ENCODE results near the gene MAP2K6. TPM values are rescaled to one million over a fixed set of nuclear protein-coding genes. Genes with fewer than 3 reads are reported as not detected.

Gene MAP2K6
- total and polyA plus RNA-seq, 9 donors: 12.6 to 22.8 (median 16.8) TPM

- Histone ChIP-seq H3K27me3 (ENCODE audit: control insufficient read depth, insufficient read depth, low read length) (no peaks in the 10 kb centered on the region), H3K4me3 (ENCODE audit: low read length) (no peak overlapping the region), H3K9me3 (replicated peaks; ENCODE audit: control insufficient read depth, low read depth, low read length) (no peaks in the 10 kb centered on the region), H3K27ac (ENCODE audit: low read length) (no peak overlapping the region), H3K36me3 (ENCODE audit: control insufficient read depth, insufficient read depth, low read length) (peaks cover 10% of the 10 kb centered on the region), H3K4me1 (ENCODE audit: control insufficient read depth, insufficient read depth, low read length) (no peaks in the 10 kb centered on the region)
- WGBS (ENCODE audit: insufficient coverage): no CpG with 5 or more reads among the region's 4 CpGs
- no peak for DNase-seq
Measured at GRCh38 chr17:69539781-69540319, 125.4 kb downstream of the MAP2K6 start.

- Histone ChIP-seq H3K9me3 (replicated peaks; ENCODE audit: control insufficient read depth, low read depth, low read length) (no peaks in the 10 kb centered on the region), H3K4me1 (ENCODE audit: control insufficient read depth, insufficient read depth, low read length) (no peaks in the 10 kb centered on the region), H3K27ac (ENCODE audit: low read length) (no peak overlapping the region), H3K4me3 (ENCODE audit: low read length) (no peak overlapping the region), H3K27me3 (ENCODE audit: control insufficient read depth, insufficient read depth, low read length) (no peaks in the 10 kb centered on the region), H3K36me3 (ENCODE audit: control insufficient read depth, insufficient read depth, low read length) (peaks cover 10% of the 10 kb centered on the region)
- WGBS (ENCODE audit: insufficient coverage): 50% methylated on average over 1 of the region's 2 CpGs
- DNase-seq: no peak
Measured at GRCh38 chr17:69540356-69540755, 125.9 kb downstream of the MAP2K6 start.

- H3K36me3 ChIP-seq (ENCODE audit: control insufficient read depth, insufficient read depth, low read length): no peaks in the 10 kb centered on the region
- WGBS (ENCODE audit: insufficient coverage): no CpG with 5 or more reads among the region's 3 CpGs
- no peaks in the 10 kb centered on the region for H3K27me3 ChIP-seq (ENCODE audit: control insufficient read depth, insufficient read depth, low read length)
- H3K4me3 ChIP-seq (ENCODE audit: low read length): no peak overlapping the region
- H3K9me3 ChIP-seq (replicated peaks; ENCODE audit: control insufficient read depth, low read depth, low read length): no peaks in the 10 kb centered on the region
- DNase-seq: no peak
- no peaks in the 10 kb centered on the region for H3K4me1 ChIP-seq (ENCODE audit: control insufficient read depth, insufficient read depth, low read length)
- H3K27ac ChIP-seq (ENCODE audit: low read length): no peak overlapping the region
Measured at GRCh38 chr17:69547230-69547629, 132.7 kb downstream of the MAP2K6 start.

GRCh38 chr17:69547947-69548346, 133.4 kb downstream of the MAP2K6 start:
- H3K9me3 ChIP-seq (replicated peaks; ENCODE audit: control insufficient read depth, low read depth, low read length): no peaks in the 10 kb centered on the region
- no peaks in the 10 kb centered on the region for H3K4me1 ChIP-seq (ENCODE audit: control insufficient read depth, insufficient read depth, low read length)
- H3K27me3 ChIP-seq (ENCODE audit: control insufficient read depth, insufficient read depth, low read length): no peaks in the 10 kb centered on the region
- no peak for DNase-seq
- no peak overlapping the region for H3K4me3 ChIP-seq (ENCODE audit: low read length)
- H3K27ac ChIP-seq (ENCODE audit: low read length): no peak overlapping the region
- no peaks in the 10 kb centered on the region for H3K36me3 ChIP-seq (ENCODE audit: control insufficient read depth, insufficient read depth, low read length)
- WGBS (ENCODE audit: insufficient coverage): no CpG with 5 or more reads among the region's 3 CpGs

- Histone ChIP-seq H3K4me1 (ENCODE audit: control insufficient read depth, insufficient read depth, low read length) (no peaks in the 10 kb centered on the region), H3K27ac (ENCODE audit: low read length) (no peak overlapping the region), H3K36me3 (ENCODE audit: control insufficient read depth, insufficient read depth, low read length) (no peaks in the 10 kb centered on the region), H3K27me3 (ENCODE audit: control insufficient read depth, insufficient read depth, low read length) (no peaks in the 10 kb centered on the region), H3K9me3 (replicated peaks; ENCODE audit: control insufficient read depth, low read depth, low read length) (no peaks in the 10 kb centered on the region), H3K4me3 (ENCODE audit: low read length) (no peak overlapping the region)
- 83% methylated on average over 1 of the region's 1 CpG for WGBS (ENCODE audit: insufficient coverage)
- DNase-seq: no peak
Measured at GRCh38 chr17:69551212-69552010, 136.9 kb downstream of the MAP2K6 start.

- WGBS (ENCODE audit: insufficient coverage): no CpG with 5 or more reads among the region's 5 CpGs
- H3K27ac ChIP-seq (ENCODE audit: low read length): no peak overlapping the region
- H3K4me3 ChIP-seq (ENCODE audit: low read length): no peak overlapping the region
- no peaks in the 10 kb centered on the region for H3K9me3 ChIP-seq (replicated peaks; ENCODE audit: control insufficient read depth, low read depth, low read length)
- no peak for DNase-seq
- no peaks in the 10 kb centered on the region for H3K36me3 ChIP-seq (ENCODE audit: control insufficient read depth, insufficient read depth, low read length)
- no peaks in the 10 kb centered on the region for H3K27me3 ChIP-seq (ENCODE audit: control insufficient read depth, insufficient read depth, low read length)
- H3K4me1 ChIP-seq (ENCODE audit: control insufficient read depth, insufficient read depth, low read length): no peaks in the 10 kb centered on the region
Measured at GRCh38 chr17:69552986-69553667, 138.6 kb downstream of the MAP2K6 start.

GRCh38 chr17:69555056-69555455, 140.6 kb downstream of the MAP2K6 start:
- H3K27ac ChIP-seq (ENCODE audit: low read length): no peak overlapping the region
- H3K27me3 ChIP-seq (ENCODE audit: control insufficient read depth, insufficient read depth, low read length): no peaks in the 10 kb centered on the region
- WGBS (ENCODE audit: insufficient coverage): 60% methylated on average over 1 of the region's 2 CpGs
- no peaks in the 10 kb centered on the region for H3K4me1 ChIP-seq (ENCODE audit: control insufficient read depth, insufficient read depth, low read length)
- H3K4me3 ChIP-seq (ENCODE audit: low read length): no peak overlapping the region
- no peaks in the 10 kb centered on the region for H3K9me3 ChIP-seq (replicated peaks; ENCODE audit: control insufficient read depth, low read depth, low read length)
- H3K36me3 ChIP-seq (ENCODE audit: control insufficient read depth, insufficient read depth, low read length): no peaks in the 10 kb centered on the region
- DNase-seq: no peak

GRCh38 chr17:69557339-69557738, 142.8 kb downstream of the MAP2K6 start:
- no peak for DNase-seq
- no peaks in the 10 kb centered on the region for H3K27me3 ChIP-seq (ENCODE audit: control insufficient read depth, insufficient read depth, low read length)
- H3K4me3 ChIP-seq (ENCODE audit: low read length): no peak overlapping the region
- H3K36me3 ChIP-seq (ENCODE audit: control insufficient read depth, insufficient read depth, low read length): no peaks in the 10 kb centered on the region
- no peaks in the 10 kb centered on the region for H3K9me3 ChIP-seq (replicated peaks; ENCODE audit: control insufficient read depth, low read depth, low read length)
- H3K4me1 ChIP-seq (ENCODE audit: control insufficient read depth, insufficient read depth, low read length): peaks cover 2% of the 10 kb centered on the region
- H3K27ac ChIP-seq (ENCODE audit: low read length): no peak overlapping the region
- no CpG with 5 or more reads among the region's 3 CpGs for WGBS (ENCODE audit: insufficient coverage)

GRCh38 chr17:69558796-69559195, 144.3 kb downstream of the MAP2K6 start:
- Histone ChIP-seq H3K4me1 (ENCODE audit: control insufficient read depth, insufficient read depth, low read length) (peaks cover 2% of the 10 kb centered on the region), H3K36me3 (ENCODE audit: control insufficient read depth, insufficient read depth, low read length) (no peaks in the 10 kb centered on the region), H3K9me3 (replicated peaks; ENCODE audit: control insufficient read depth, low read depth, low read length) (no peaks in the 10 kb centered on the region), H3K27me3 (ENCODE audit: control insufficient read depth, insufficient read depth, low read length) (no peaks in the 10 kb centered on the region), H3K27ac (ENCODE audit: low read length) (no peak overlapping the region), H3K4me3 (ENCODE audit: low read length) (no peak overlapping the region)
- WGBS (ENCODE audit: insufficient coverage): 94% methylated on average over 3 of the region's 6 CpGs
- DNase-seq: no peak

- Histone ChIP-seq H3K4me1 (ENCODE audit: control insufficient read depth, insufficient read depth, low read length) (peaks cover 2% of the 10 kb centered on the region), H3K27ac (ENCODE audit: low read length) (no peak overlapping the region), H3K4me3 (ENCODE audit: low read length) (no peak overlapping the region), H3K36me3 (ENCODE audit: control insufficient read depth, insufficient read depth, low read length) (no peaks in the 10 kb centered on the region), H3K27me3 (ENCODE audit: control insufficient read depth, insufficient read depth, low read length) (peaks cover 3% of the 10 kb centered on the region), H3K9me3 (replicated peaks; ENCODE audit: control insufficient read depth, low read depth, low read length) (no peaks in the 10 kb centered on the region)
- no peak for DNase-seq
- 73% methylated on average over 1 of the region's 3 CpGs for WGBS (ENCODE audit: insufficient coverage)
Measured at GRCh38 chr17:69560987-69561441, 146.5 kb downstream of the MAP2K6 start.

All from muscle of leg (tissue), 11 donors.